ENCODE results near the gene CC2D2A. TPM values are rescaled to one million over a fixed set of nuclear protein-coding genes. Genes with fewer than 3 reads are reported as not detected.

Gene CC2D2A
- total and polyA plus RNA-seq, 2 experiments from 2014 or later = 13.9 to 15.8 TPM

GRCh38 chr4:15649914-15650545 is 180.3 kb downstream of the CC2D2A start:
- Histone ChIP-seq H3K4me1 (ENCODE audit: insufficient read depth) (peaks cover 11% of the 10 kb centered on the region; the same call in 1 of the 2 replicates), H3K27ac (ENCODE audit: low read depth) (no peak overlapping the region), H3K9me2 (ENCODE audit: insufficient read depth) (no peaks in the 10 kb centered on the region), H3K4me3 (no peak overlapping the region), H3K27me3 (ENCODE audit: insufficient read depth) (no peaks in the 10 kb centered on the region), H3K4me2 (peak overlapping the region; percentile 20; the same call in 1 of the 2 replicates), H4K20me1 (replicated peaks; ENCODE audit: insufficient read depth) (0 out of 2 replicates have a peak, but pooled peaks cover 5% of the 10 kb centered on the region), H3K36me3 (ENCODE audit: insufficient read depth) (no peaks in the 10 kb centered on the region), H3K79me2 (replicated peaks; ENCODE audit: insufficient read depth) (peaks cover 92% of the 10 kb centered on the region), H3F3A (replicated peaks; ENCODE audit: low read depth) (no peaks in the 10 kb centered on the region), H2AFZ (no peak overlapping the region)
- ATAC-seq = peak; percentile 81
- H3K4me1 Mint-ChIP-seq = peaks cover 28% of the 10 kb centered on the region
- no peaks in the 10 kb centered on the region for H3K9me3 Mint-ChIP-seq
- TF ChIP-seq EZH2phosphoT487 (IDR thresholded peaks at IDR 0.05; ENCODE audit: unreplicated experiment) (no peak), CTCF (conservative IDR thresholded peaks at IDR 0.05; ENCODE audit: low read depth in 2 of 2) (peak; percentile 88), JUNB (IDR thresholded peaks at IDR 0.05; ENCODE audit: unreplicated experiment) (no peak)
- no peak overlapping the region; the same call in 1 of the 2 replicates for H3K27ac Mint-ChIP-seq
- peak; percentile 89 for DNase-seq (ENCODE audit: low spot score)
- peak overlapping the region; percentile 46; the same call in 2 of the 3 replicates for H3K4me3 Mint-ChIP-seq
- peaks cover 7% of the 10 kb centered on the region for H3K27me3 Mint-ChIP-seq (ENCODE audit: insufficient read depth, low read depth, poor library complexity)
- H3K36me3 Mint-ChIP-seq (ENCODE audit: low read depth) = peaks cover 3% of the 10 kb centered on the region; the same call in 2 of the 3 replicates

Small RNAs within 50 kb of the gene (small RNA-seq; reads per million reads assigned to genes)
- gene AC007016.1 (ENCODE audit: low replicate concordance) = not detected

Other genes starting within 250 kb of the CC2D2A start
- not detected in 2 replicates for gene C1QTNF7, start 41.8 kb upstream of the CC2D2A start, total RNA-seq (2014; rRNA removed; shearing (Covaris generic))
- gene C1QTNF7, start 41.8 kb upstream of the CC2D2A start, polyA plus RNA-seq (2016; fragmentation: Nextera tagmentation; extraction: Ambion mirVana) = not detected in 2 replicates
- 74.7 and 81.9 TPM in 2 replicates for gene FBXL5, start 185.5 kb downstream of the CC2D2A start, total RNA-seq (2014; rRNA removed; shearing (Covaris generic))
- gene FBXL5, start 185.5 kb downstream of the CC2D2A start, polyA plus RNA-seq (2016; fragmentation: Nextera tagmentation; extraction: Ambion mirVana) = 55.7 and 58.7 TPM in 2 replicates
- gene FAM200B, start 211.9 kb downstream of the CC2D2A start, total RNA-seq (2014; rRNA removed; shearing (Covaris generic)) = 34.4 and 47.7 TPM in 2 replicates
- gene FAM200B, start 211.9 kb downstream of the CC2D2A start, polyA plus RNA-seq (2016; fragmentation: Nextera tagmentation; extraction: Ambion mirVana) = 77.4 and 88.0 TPM in 2 replicates
- 1.4 and 1.8 TPM in 2 replicates for gene BST1, start 233.2 kb downstream of the CC2D2A start, total RNA-seq (2014; rRNA removed; shearing (Covaris generic))
- 0.99 and 1.3 TPM in 2 replicates for gene BST1, start 233.2 kb downstream of the CC2D2A start, polyA plus RNA-seq (2016; fragmentation: Nextera tagmentation; extraction: Ambion mirVana)